ENCODE measurements around the gene ACTR5. TPM values are rescaled to one million over a fixed set of nuclear protein-coding genes. Genes with fewer than 3 reads are reported as not detected.

The ACTR5 gene
- total RNA-seq, 1 experiment from 2014 or later: 14.1 TPM

GRCh38 chr20:38759106-38759505, 10.8 kb downstream of the ACTR5 start:
- Histone ChIP-seq H4K20me1 (ENCODE audit: control insufficient read depth, insufficient read depth, insufficient read length) (no peaks in the 10 kb centered on the region), H3K27me3 (ENCODE audit: insufficient read depth, low read length) (no peaks in the 10 kb centered on the region), H3K4me2 (ENCODE audit: insufficient read depth, insufficient read length, low read length) (no peak overlapping the region), H2BK5ac (ENCODE audit: insufficient read length, low read length) (no peak overlapping the region), H3K79me2 (ENCODE audit: insufficient read depth, low read length) (no peaks in the 10 kb centered on the region), H3K4ac (ENCODE audit: low read depth, low read length) (no peak overlapping the region), H2BK120ac (ENCODE audit: low read depth, low read length, poor library complexity, severe bottlenecking) (no peak overlapping the region), H3K23me2 (ENCODE audit: insufficient read length, low read depth, low read length, poor library complexity, severe bottlenecking) (no peaks in the 10 kb centered on the region), H4K5ac (ENCODE audit: insufficient read length, low read depth, low read length) (no peak overlapping the region), H3K14ac (ENCODE audit: insufficient read depth, low read length) (no peak overlapping the region), H3K27ac (ENCODE audit: insufficient read length, low read depth, low read length) (no peak overlapping the region), H2BK12ac (ENCODE audit: insufficient read length, low read depth, low read length) (no peak overlapping the region), H3K18ac (ENCODE audit: insufficient read length, low read depth, low read length) (no peak overlapping the region), H3K23ac (ENCODE audit: insufficient read length, low read depth, low read length) (no peak overlapping the region), H3K79me1 (ENCODE audit: insufficient read depth, low read depth, low read length, poor library complexity, severe bottlenecking) (no peaks in the 10 kb centered on the region), H2AK5ac (ENCODE audit: insufficient read length, low read length) (no peak overlapping the region), H4K91ac (ENCODE audit: insufficient read length, low read depth, low read length) (no peak overlapping the region), H3K9me3 (ENCODE audit: control insufficient read depth, low read depth, low read length) (no peaks in the 10 kb centered on the region), H2BK15ac (ENCODE audit: low read depth, low read length) (no peak overlapping the region), H3K9ac (ENCODE audit: extremely low read depth, insufficient read length, low read length) (no peak overlapping the region), H3K56ac (ENCODE audit: insufficient read length, low read depth, low read length) (no peak overlapping the region), H3K4me1 (ENCODE audit: insufficient read depth, low read length) (no peaks in the 10 kb centered on the region), H2AFZ (ENCODE audit: low read length) (no peak overlapping the region), H3T11ph (ENCODE audit: low read length) (no peak overlapping the region), H2BK20ac (ENCODE audit: low read depth, low read length, poor library complexity, severe bottlenecking) (no peak overlapping the region), H4K8ac (replicated peaks; ENCODE audit: insufficient read length, low read depth, low read length) (no peak overlapping the region)
- Mint-ChIP-seq H3K9me3 (no peaks in the 10 kb centered on the region), H3K27me3 (ENCODE audit: low read depth) (no peaks in the 10 kb centered on the region; the same call in 1 of the 2 replicates), H3K4me3 (no peak overlapping the region), H3K36me3 (ENCODE audit: insufficient read depth in 1 of 3, low read depth in 3 of 3) (peaks cover 32 to 80% (median 65%) of the 10 kb centered on the region in 3 experiments; a peak in 6 of 7 replicates), H3K4me1 (no peaks in the 10 kb centered on the region), H3K27ac (no peak overlapping the region)
- no peak for TF ChIP-seq CTCF (conservative IDR thresholded peaks at IDR 0.05)
- DNase-seq: no peak
- WGBS (ENCODE audit: extremely low coverage, insufficient read length, low lambda C conversion rate): no CpG with 5 or more reads among the region's 7 CpGs

All from H9 (cell line).